ENCODE results near the gene ADAM20. TPM values are rescaled to one million over a fixed set of nuclear protein-coding genes. Genes with fewer than 3 reads are reported as not detected.
A peak's percentile ranks its signal among the peaks of the same experiment; 100 is the strongest.

Gene ADAM20
- polyA plus RNA-seq, 1 donor (not counting 4 experiments of a cell fraction or from before 2014, with no cell fraction given): 0.09 TPM

GRCh38 chr14:70567791-70568190 is 33.0 kb upstream of the ADAM20 start:
- dilution Hi-C loops (cut with MboI; ENCODE audit: extremely low pct_ligation_motif_present, low sequenced_read_pairs): no loop called here
- H3K9me3 ChIP-seq (ENCODE audit: control insufficient read depth, low read depth, low read length): no peaks in the 10 kb centered on the region
- no peaks in the 10 kb centered on the region for H3K79me2 ChIP-seq (ENCODE audit: control insufficient read depth, insufficient read depth, low read length)
- H3K27me3 ChIP-seq (ENCODE audit: control insufficient read depth, extremely low read depth, insufficient read depth, low read length): no peaks in the 10 kb centered on the region
- H3K4me1 ChIP-seq (ENCODE audit: control insufficient read depth, extremely low read depth, insufficient read depth, low read length): no peaks in the 10 kb centered on the region
- H3K9me1 ChIP-seq (ENCODE audit: control insufficient read depth, extremely low read depth, insufficient read depth, low read length): peaks cover 3% of the 10 kb centered on the region
- H4K20me1 ChIP-seq (ENCODE audit: control insufficient read depth, extremely low read depth, insufficient read depth, low read length): peaks cover 5% of the 10 kb centered on the region
- H3K4me3 ChIP-seq (ENCODE audit: control insufficient read depth in 2 of 3, extremely low read depth in 1 of 3, insufficient read depth in 2 of 3, low read depth in 1 of 3, low read length in 3 of 3): no peak overlapping the region
- DNase-seq (ENCODE audit: low read depth, low spot score) (peak; percentile 11), FAIRE-seq (peak; percentile 80)
- no peak overlapping the region for H3K4me2 ChIP-seq (ENCODE audit: control insufficient read depth, extremely low read depth, insufficient read depth, low read depth, low read length)
- H3K27ac ChIP-seq (ENCODE audit: control insufficient read depth, insufficient read depth, low read length): no peak overlapping the region
- H3K9ac ChIP-seq (ENCODE audit: control insufficient read depth, extremely low read depth, insufficient read depth, low read length): no peak overlapping the region
- no peak overlapping the region for H2AFZ ChIP-seq (ENCODE audit: control insufficient read depth, low read length)
- TF ChIP-seq EZH2 (IDR thresholded peaks at IDR 0.05; ENCODE audit: low read length) (no peak), CTCF (optimal IDR thresholded peaks at IDR 0.05 in 1 of 3, IDR thresholded peaks at IDR 0.05 in 1 of 3, conservative IDR thresholded peaks at IDR 0.05 in 1 of 3; ENCODE audit: extremely low read depth in 1 of 3, insufficient read depth in 2 of 3, low read length in 3 of 3) (peak; percentile 78 to 83 (median 79))
- H3K36me3 ChIP-seq (ENCODE audit: control insufficient read depth in 2 of 2, extremely low read depth in 1 of 2, insufficient read depth in 2 of 2, low read length in 2 of 2): peaks cover 4% of the 10 kb centered on the region in 2 experiments

GRCh38 chr14:70563869-70564268 is 29.1 kb upstream of the ADAM20 start:
- no peak overlapping the region for H3K4me3 ChIP-seq (ENCODE audit: control insufficient read depth in 2 of 3, extremely low read depth in 1 of 3, insufficient read depth in 2 of 3, low read depth in 1 of 3, low read length in 3 of 3)
- no peaks in the 10 kb centered on the region for H3K4me1 ChIP-seq (ENCODE audit: control insufficient read depth, extremely low read depth, insufficient read depth, low read length)
- DNase-seq (ENCODE audit: low read depth, low spot score): no peak
- no peak overlapping the region for H3K27ac ChIP-seq (ENCODE audit: control insufficient read depth, insufficient read depth, low read length)
- H3K9me1 ChIP-seq (ENCODE audit: control insufficient read depth, extremely low read depth, insufficient read depth, low read length): peaks cover 3% of the 10 kb centered on the region
- peaks cover 5% of the 10 kb centered on the region for H4K20me1 ChIP-seq (ENCODE audit: control insufficient read depth, extremely low read depth, insufficient read depth, low read length)
- no peaks in the 10 kb centered on the region for H3K27me3 ChIP-seq (ENCODE audit: control insufficient read depth, extremely low read depth, insufficient read depth, low read length)
- no peaks in the 10 kb centered on the region for H3K79me2 ChIP-seq (ENCODE audit: control insufficient read depth, insufficient read depth, low read length)
- H3K9me3 ChIP-seq (ENCODE audit: control insufficient read depth, low read depth, low read length): no peaks in the 10 kb centered on the region
- H2AFZ ChIP-seq (ENCODE audit: control insufficient read depth, low read length): no peak overlapping the region
- TF ChIP-seq EZH2 (IDR thresholded peaks at IDR 0.05; ENCODE audit: low read length) (no peak), CTCF (optimal IDR thresholded peaks at IDR 0.05 in 1 of 3, IDR thresholded peaks at IDR 0.05 in 1 of 3, conservative IDR thresholded peaks at IDR 0.05 in 1 of 3; ENCODE audit: extremely low read depth in 1 of 3, insufficient read depth in 2 of 3, low read length in 3 of 3) (no peak)
- FAIRE-seq: no peak
- H3K9ac ChIP-seq (ENCODE audit: control insufficient read depth, extremely low read depth, insufficient read depth, low read length): no peak overlapping the region
- dilution Hi-C loops (cut with MboI; ENCODE audit: extremely low pct_ligation_motif_present, low sequenced_read_pairs): no loop called here
- peaks cover 4 to 8% of the 10 kb centered on the region in 2 experiments for H3K36me3 ChIP-seq (ENCODE audit: control insufficient read depth in 2 of 2, extremely low read depth in 1 of 2, insufficient read depth in 2 of 2, low read length in 2 of 2)
- no peak overlapping the region for H3K4me2 ChIP-seq (ENCODE audit: control insufficient read depth, extremely low read depth, insufficient read depth, low read depth, low read length)

Data from keratinocyte (primary cell).